ENCODE measurements around the gene CD164.

DNA sequence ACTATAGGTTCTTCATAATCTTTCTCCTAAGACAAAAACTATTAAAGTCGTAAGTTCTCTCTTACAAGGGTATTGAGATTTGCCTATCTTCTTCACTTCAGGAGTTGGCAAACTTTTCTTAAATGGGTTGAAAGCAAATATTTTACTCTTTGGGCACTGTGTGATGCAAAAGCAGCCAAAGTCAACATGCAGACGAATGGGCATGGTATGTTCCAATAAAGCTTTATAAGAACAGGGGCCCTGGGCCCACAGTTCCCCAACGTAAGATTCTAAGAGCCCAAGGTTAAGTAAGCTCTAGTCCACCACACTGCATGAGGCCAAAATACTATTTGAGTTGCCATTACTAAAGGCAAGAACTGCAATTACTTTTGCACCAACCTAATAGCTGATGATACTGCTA, 11.5 kb downstream of the CD164 start:
- TF ChIP-seq CTCF (conservative IDR thresholded peaks at IDR 0.05; ENCODE audit: low read depth, low read length) (no peak), USF2 (IDR thresholded peaks at IDR 0.05; ENCODE audit: low read depth, low read length) (no peak), RFX5 (IDR thresholded peaks at IDR 0.05; ENCODE audit: low read depth, low read length) (no peak), MAZ (IDR thresholded peaks at IDR 0.05; ENCODE audit: borderline replicate concordance, low read depth, low read length) (no peak), MAFK (IDR thresholded peaks at IDR 0.05; ENCODE audit: low read depth, low read length) (no peak), POLR2A (IDR thresholded peaks at IDR 0.05; ENCODE audit: low read depth, low read length) (no peak), FOS (IDR thresholded peaks at IDR 0.05; ENCODE audit: low read depth, low read length) (no peak), CEBPB (IDR thresholded peaks at IDR 0.05; ENCODE audit: low read depth, low read length) (no peak), RAD21 (IDR thresholded peaks at IDR 0.05; ENCODE audit: low read length) (no peak), BHLHE40 (IDR thresholded peaks at IDR 0.05; ENCODE audit: low read depth, low read length) (no peak), RCOR1 (IDR thresholded peaks at IDR 0.05; ENCODE audit: insufficient replicate concordance, low read length) (no peak), SMC3 (IDR thresholded peaks at IDR 0.05; ENCODE audit: low read depth, low read length) (no peak), CHD1 (IDR thresholded peaks at IDR 0.05; ENCODE audit: low read depth, low read length) (no peak), MXI1 (IDR thresholded peaks at IDR 0.05; ENCODE audit: borderline replicate concordance, low read depth, low read length) (no peak)
